BE2C (cell line): Measurements from ENCODE around the gene EXOC6B.

Experiments
- DNase-seq: peaks from one replicate; pipeline ENCODE4 v3.0.0-alpha.2; 2020
- H3K27me3 ChIP-seq: fragments of 250-450 bp; sonication (Bioruptor Pico); 2 replicates; pipeline ENCODE4 v1.5.1; 2020; ENCODE audit warnings: mild to moderate bottlenecking
- H3K36me3 ChIP-seq: fragments of 250-450 bp; sonication (Bioruptor Pico); 2 replicates; pipeline ENCODE4 v1.5.1; 2020; ENCODE audit warnings: mild to moderate bottlenecking
- H3K4me1 ChIP-seq: fragments of 250-450 bp; sonication (Bioruptor Pico); 2 replicates; pipeline ENCODE4 v1.5.1; 2020
- H3K4me3 ChIP-seq: 2 replicates; pipeline ENCODE4 v1.5.1; 2011; ENCODE audit warnings: low read depth, low read length
- H3K9me3 ChIP-seq: fragments of 250-450 bp; sonication (Bioruptor Pico); 2 replicates; pipeline ENCODE4 v1.5.1; 2020
- CTCF ChIP-seq: IDR thresholded peaks from 2 replicates; pipeline ENCODE4 v1.5.1; 2012; ENCODE audit warnings: mild to moderate bottlenecking, low read depth, low read length

Gene EXOC6B

GRCh38 chr2:72847534-72848315 is 21.9 kb upstream of the EXOC6B start:
- Histone ChIP-seq H3K9me3 (no peaks in the 10 kb centered on the region), H3K27me3 (no peaks in the 10 kb centered on the region), H3K4me1 (no peaks in the 10 kb centered on the region), H3K4me3 (no peak overlapping the region), H3K36me3 (no peaks in the 10 kb centered on the region)
- TF ChIP-seq CTCF = no peak
- no peak for DNase-seq

- DNase-seq = no peak
- H3K36me3 ChIP-seq = no peaks in the 10 kb centered on the region
- no peaks in the 10 kb centered on the region for H3K27me3 ChIP-seq
- H3K4me3 ChIP-seq = no peak overlapping the region
- H3K4me1 ChIP-seq = no peaks in the 10 kb centered on the region
- no peaks in the 10 kb centered on the region for H3K9me3 ChIP-seq
- TF ChIP-seq CTCF = no peak
Observed at GRCh38 chr2:72846171-72847095, 20.6 kb upstream of the EXOC6B start.

- Histone ChIP-seq H3K27me3 (no peaks in the 10 kb centered on the region), H3K4me1 (no peaks in the 10 kb centered on the region), H3K4me3 (no peak overlapping the region), H3K9me3 (no peaks in the 10 kb centered on the region), H3K36me3 (no peaks in the 10 kb centered on the region)
- TF ChIP-seq CTCF = no peak
- DNase-seq = no peak
Observed at GRCh38 chr2:72843301-72843700, 17.5 kb upstream of the EXOC6B start.

- DNase-seq = no peak
- H3K36me3 ChIP-seq = no peaks in the 10 kb centered on the region
- no peaks in the 10 kb centered on the region for H3K9me3 ChIP-seq
- H3K27me3 ChIP-seq = no peaks in the 10 kb centered on the region
- no peaks in the 10 kb centered on the region for H3K4me1 ChIP-seq
- no peak for TF ChIP-seq CTCF
- H3K4me3 ChIP-seq = no peak overlapping the region
Observed at GRCh38 chr2:72841462-72842125, 15.8 kb upstream of the EXOC6B start.

GRCh38 chr2:72840066-72840465 is 14.2 kb upstream of the EXOC6B start:
- Histone ChIP-seq H3K4me3 (no peak overlapping the region), H3K36me3 (no peaks in the 10 kb centered on the region), H3K4me1 (no peaks in the 10 kb centered on the region), H3K9me3 (no peaks in the 10 kb centered on the region), H3K27me3 (no peaks in the 10 kb centered on the region)
- no peak for DNase-seq
- no peak for TF ChIP-seq CTCF
